ENCODE measurements around the gene STARD13.

DNA sequence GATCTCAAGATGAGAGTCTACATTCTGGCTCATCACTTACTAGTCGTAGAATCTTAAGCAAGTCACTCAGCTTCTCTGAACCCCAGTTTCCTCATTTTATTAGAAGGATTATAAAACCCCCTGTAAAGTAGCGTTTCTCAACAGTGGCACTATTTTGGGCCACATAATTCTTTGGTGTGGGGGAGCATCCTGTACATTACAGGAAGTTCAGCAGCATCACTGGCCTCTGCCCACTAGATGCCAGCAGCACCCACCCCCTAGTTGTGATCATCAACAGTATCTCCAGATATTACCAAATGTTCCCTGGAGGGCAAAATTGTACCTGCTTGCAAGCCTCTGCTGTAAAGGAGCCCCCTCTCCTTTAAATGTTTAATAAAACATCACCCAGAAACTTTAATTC lies 22.6 kb downstream of the STARD13 start:
- TF ChIP-seq CTCF (IDR thresholded peaks at IDR 0.05) (peak in 1 of 4 donors; percentile 2), POLR2A (IDR thresholded peaks at IDR 0.05) (no peak)

Measured in right lobe of liver (tissue), 4 donors.